HG02943 (cell line): ENCODE results near the gene CHAC1.

ENCODE experiments used
- ATAC-seq: cut with Tn5 transposase; IDR thresholded peaks from one replicate; pipeline ENCODE4 v1.9.1; 2021; ENCODE audit warnings: mild to moderate bottlenecking, low read depth, moderate library complexity; ENCODE audit not compliant: unreplicated experiment

The CHAC1 gene

DNA sequence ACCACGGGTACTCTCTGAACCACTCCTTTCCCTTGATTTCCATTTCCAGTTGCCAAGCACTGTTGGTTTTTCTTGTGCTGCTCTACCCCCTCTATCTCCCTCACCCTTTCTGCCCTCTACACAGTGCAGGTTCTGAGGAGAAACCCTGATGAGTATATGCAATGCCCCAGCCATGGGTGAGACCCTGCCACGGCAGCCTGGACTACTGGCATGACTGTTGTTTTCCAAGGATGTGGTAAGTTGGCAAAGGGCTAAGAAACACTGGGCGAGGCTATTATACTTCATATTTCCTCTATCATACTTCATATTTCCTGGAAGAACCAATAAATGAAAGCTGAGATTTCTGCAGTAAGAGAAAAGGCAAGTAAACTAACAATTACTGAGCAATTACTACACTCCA, 27.9 kb downstream of the CHAC1 start:
- no peak for ATAC-seq

DNA sequence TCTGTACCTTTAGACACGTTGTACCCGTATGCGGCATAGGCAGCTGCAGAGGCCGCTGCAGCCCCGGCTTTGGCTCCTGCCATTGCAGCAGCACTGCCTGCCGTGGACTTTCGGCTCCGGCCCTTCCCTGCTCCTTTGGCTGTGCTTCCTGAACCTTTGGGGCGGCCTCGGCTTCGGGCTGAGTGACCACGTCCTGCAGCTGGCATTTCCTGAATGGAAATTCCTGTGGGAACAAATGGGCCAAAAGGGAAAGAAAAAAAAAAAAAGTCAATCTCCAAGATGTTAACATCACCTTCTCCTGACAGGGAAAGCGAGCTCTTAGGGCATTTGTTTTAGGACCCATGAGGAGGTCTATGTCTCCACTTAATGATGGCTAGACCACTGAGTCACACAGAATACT, 29.6 kb downstream of the CHAC1 start:
- ATAC-seq: no peak

DNA sequence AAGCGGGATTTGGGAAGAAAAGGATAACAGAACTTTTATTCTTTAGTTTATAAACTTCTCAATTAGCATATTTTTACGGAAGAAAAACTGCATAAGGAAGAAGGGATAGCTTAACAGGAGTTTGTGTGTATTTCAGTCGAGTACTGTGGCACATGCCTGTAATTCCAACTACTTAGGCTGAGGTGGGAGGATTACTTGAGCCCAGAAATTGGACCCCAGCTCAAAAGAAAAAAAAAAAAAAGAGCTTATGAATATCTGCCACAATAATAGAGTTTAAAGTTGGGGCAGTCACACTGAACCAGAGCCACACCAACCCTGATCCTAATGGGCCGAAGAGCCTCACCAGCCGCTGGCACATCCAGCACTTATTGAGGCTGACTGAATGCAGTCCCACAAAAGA, 31.1 kb downstream of the CHAC1 start:
- no peak for ATAC-seq

DNA sequence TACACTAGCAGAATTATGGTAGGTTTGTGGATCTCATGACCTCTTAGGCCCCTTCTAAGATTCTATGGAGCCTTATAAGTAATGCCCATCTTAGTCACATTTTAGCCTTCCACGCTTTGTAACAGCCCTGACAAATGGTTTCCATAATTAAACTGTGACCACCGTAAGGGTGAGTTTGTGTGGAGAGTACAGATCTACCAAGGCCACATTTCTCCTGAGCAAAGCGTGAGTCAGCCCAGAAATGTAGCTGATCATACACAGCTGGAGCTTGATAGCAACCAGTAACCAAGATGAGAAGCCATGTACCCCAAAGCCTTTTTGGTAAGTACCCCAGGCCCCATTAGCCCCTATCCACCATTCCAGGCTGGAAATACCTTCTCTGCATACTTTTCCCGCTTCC, 31.7 kb downstream of the CHAC1 start:
- ATAC-seq: no peak

DNA sequence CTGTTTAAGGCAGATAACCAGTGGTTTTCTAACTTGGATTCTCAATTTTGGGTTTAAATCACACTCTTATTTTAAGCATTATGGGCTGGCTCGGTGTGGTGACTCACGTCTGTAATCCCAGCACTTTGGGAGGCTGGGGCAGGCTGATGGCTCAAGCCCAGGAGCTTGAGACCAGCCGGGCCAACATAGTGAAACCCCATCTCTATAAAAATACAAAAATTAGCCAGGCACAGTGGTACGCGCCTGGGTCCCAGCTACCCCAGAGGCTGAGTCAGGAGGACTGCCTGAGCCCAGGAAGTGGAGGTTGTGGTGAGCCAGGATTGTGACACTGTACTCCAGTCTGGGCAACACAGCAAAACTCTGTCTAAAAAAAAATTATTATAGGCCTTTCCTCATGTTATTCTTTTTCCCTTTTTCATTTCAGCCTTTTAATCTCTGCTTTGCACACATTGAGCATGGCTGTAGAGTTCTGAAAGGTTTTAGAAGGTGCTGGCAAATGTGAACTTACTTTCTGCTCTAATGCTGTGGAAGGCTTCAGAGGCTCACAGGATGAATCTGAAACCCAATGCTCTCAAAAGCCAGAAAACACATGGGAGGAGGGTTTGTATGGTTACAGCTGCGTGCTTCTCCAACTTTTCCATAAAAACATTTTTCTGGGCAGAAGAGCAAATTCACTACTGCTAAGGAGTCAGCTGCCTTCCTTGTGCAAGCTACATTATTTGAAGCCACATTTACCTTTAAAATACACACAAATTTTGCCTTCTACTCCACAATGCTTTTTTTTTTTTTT, 32.5 kb downstream of the CHAC1 start:
- ATAC-seq: no peak

DNA sequence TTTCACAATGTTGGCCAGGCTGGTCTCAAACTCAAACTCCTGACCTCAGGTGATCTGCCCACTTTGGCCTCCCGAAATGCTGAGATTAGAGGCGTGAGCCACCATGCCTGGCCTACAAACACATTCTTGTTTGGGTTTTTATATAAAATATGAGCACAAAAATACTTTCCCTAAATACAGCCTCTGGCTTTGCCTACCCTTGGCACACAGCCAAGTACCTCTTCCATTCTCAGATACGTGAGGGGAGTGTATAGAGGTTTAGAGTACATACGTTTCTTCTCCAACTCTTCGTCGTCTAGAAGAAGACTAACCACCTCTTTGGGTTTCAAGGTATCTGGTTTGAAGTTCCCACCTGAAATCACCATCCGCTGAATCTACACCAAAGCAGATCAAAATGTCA, 33.5 kb downstream of the CHAC1 start:
- ATAC-seq: no peak

DNA sequence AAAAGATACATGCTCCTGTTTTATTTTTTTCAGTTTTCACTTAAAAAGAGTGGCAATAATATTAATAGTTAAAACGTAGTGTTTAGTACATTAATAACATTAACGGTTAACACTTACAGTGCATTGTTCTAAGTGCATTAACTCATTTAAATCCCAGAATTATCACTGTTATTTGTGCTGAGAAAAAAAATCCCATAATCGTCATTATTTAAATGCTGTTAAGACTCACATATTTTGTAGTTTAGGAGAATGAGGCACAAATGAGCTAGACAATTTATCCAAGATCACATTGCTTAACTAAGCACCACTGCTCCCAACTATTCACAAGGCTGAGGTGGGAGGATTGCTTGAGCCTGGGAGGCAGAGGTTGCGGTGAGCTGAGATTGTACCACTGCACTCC, 34.9 kb downstream of the CHAC1 start:
- ATAC-seq: no peak

DNA sequence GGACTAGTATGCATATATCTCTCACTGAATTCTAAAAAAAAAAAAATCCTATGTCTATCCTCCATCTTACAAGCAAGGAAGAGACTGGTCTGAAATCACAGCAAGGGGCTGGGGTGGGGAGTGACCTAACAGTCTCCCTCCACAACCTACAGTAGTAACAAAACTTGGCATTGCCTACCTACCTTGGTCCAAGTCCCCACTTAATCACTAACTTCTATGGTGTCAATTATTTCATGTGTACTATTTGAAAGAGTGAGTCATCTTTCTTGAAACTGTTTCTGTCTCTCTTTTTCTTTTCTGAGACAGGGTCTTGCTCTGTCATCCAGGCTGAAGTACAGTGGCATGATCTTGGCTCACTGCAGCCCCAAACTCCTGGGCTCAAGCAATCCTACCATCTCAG, 36.8 kb downstream of the CHAC1 start:
- ATAC-seq: no peak

DNA sequence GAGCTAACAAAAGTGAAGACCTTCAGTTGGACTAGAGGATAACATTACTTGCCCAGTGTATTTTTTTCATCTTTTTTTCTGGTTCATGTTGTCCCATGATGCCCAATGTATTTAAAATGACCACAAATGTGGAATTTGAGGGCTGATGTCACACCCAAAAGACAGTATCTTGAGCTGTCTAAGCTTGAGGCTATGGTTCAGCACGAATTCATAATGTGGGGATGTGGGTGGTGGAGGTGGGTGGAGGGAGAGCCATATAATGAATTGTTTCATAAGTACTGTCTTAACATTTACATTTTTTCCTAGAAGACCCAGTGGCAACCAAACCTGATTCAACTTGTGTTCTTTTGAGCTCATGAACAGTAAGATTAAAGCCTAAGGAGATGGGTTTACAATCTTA, 37.5 kb downstream of the CHAC1 start:
- ATAC-seq: no peak

DNA sequence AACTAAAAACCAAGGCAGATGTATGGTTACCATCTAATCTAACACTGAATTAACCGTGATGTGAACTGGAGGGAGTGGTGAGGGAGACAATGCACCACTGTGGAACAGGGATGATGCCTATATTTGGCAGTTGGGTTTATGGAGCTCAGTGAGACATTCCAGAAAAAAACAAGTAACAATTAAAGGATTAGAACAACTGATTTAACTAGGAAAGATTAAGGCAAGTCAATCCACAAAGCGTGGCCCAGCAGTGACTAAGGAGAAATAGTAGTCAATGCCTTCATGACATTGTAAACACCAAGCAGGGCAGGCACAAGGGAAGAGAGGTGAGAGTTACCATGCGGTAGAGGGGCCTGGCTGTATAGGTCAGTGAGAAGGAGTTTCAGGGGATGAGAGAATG, 38.1 kb downstream of the CHAC1 start:
- no peak for ATAC-seq

DNA sequence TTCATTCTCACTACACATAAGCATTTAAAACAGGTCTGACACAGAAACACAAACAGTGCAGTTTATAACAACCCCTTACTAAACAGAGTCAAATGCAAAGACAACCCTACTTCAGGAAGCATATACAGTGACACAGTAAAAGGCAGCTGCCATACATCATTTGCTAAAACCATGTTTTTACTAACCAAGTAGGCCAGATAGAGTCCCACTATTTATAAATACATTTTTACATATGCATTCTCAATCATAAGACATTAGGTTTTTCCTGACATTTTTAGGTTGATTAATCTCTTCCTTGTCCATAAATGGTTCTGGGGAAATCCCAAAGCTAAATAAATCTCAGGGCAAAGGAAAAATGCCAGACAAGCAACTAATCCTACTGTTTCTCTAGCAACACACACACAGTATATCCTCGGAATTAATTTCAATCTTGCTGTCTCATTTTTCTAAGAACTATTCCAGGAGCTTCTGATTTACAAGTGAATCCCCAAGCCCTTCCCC, 39.0 kb downstream of the CHAC1 start:
- ATAC-seq: no peak

DNA sequence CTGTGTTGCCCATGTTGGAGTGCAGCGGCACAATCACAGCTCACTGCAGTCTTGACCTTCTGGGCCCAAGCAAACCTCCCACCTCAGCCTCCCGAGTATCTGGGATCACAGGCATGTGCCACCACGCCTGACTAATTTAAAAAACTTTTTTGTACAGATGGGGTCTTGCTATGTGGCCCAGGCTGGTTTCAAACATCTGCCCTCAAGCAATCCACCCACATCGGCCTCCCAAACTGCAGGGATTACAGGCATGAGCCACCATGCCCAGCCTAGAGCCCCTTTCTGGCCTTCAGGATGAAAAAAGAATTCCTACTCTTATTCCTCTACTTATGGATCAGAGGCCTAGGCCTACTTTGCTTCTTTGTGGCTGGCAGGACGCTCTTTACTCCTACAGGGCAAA, 39.6 kb downstream of the CHAC1 start:
- ATAC-seq: no peak

DNA sequence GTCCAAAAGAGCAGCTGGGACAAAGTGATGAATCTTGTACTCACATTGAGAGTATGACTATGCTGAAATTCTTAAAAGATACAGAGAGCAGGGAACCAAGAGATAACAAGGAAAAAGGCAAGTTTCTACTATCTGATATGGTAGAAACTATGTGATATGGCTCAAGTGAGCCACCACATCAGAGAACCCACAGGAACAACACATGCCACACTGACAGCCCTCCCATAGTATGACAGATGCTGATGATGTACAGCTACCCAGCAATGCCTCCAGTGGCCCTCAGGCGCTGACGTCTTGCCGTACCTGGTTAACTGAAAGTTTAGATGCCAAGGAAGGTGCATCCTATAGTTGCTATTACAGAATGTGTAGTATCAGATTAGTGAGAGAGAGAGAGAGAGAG, 42.4 kb downstream of the CHAC1 start:
- no peak for ATAC-seq

DNA sequence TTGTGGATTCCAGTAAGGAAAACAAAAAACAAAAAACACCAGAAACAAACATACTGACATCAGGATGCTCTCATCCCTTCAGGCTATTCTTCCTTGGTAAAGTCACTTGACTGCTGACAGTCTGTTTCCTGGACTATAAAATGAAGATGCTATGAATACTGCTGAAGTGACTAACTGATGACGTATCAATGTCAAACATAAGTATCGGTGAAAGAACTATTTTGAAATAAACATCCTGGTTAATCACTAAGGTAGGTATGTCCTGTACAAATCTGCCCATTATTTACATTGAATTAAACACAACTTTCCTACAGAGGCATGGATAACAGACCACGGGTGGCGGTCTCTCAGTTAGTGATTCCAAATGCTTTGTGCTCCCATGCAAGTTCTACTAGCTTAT, 45.9 kb downstream of the CHAC1 start:
- no peak for ATAC-seq

DNA sequence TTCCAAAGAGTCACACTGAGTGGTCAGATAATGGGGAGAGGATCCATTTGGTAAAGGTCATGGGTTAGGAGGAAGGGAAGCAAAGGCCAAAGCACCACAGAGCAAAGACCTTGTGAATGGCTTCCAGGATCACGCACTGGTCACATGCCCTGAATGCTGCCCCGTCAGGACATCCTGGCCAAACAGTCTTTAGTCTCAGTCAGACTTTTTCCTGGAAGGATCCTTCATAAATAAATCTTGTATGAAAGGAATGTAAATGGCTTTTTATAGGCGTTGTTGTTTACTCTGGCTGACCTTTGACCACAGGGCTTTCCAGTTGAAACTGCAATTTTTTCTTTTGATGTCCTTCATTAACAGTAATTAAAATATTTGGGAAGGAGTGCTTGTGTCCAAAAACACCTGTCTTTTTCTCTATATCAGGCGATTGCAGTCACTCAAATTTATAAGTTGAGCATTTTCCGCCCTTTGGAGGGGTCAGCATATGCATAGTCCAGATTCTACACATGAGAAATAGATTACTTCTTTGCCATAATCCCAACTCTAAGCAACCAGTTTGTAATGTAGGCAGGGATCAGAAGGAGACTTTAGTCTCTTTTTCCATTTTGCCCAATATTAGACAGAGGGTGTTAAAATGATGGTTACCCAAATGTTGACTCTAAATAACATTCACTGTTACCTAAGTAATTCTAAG, 48.4 kb downstream of the CHAC1 start:
- ATAC-seq: no peak

DNA sequence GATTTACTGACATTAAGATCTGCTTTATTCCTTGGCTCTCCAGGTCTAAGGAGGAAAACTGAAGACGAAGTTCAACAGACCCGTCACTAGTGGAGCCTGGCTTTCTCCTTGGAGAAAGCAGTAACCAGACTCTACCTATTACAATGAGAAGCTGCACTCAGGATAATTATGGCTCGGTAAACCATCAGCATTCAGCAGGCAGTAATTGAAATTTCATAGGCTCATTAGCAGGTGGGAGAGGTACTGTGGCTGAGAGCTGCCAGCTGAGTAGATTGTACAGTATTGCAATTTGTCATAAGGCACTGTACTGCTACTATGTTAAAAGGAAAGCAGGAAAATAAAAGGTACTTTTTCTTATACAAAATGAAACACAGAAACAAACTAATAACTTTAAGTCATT, 51.2 kb downstream of the CHAC1 start:
- ATAC-seq: no peak
